ENCODE measurements around the gene LMX1A.

Gene LMX1A

GRCh38 chr1:165189011-165189410 lies 167.5 kb downstream of the LMX1A start:
- H3K4me3 ChIP-seq (ENCODE audit: low read length) = no peak overlapping the region
- no peak for DNase-seq (ENCODE audit: low read depth)
- no peak for TF ChIP-seq CTCF (conservative IDR thresholded peaks at IDR 0.05; ENCODE audit: low read depth, low read length)

GRCh38 chr1:165187031-165188009 lies 169.2 kb downstream of the LMX1A start:
- DNase-seq (ENCODE audit: low read depth) = no peak
- no peak for TF ChIP-seq CTCF (conservative IDR thresholded peaks at IDR 0.05; ENCODE audit: low read depth, low read length)
- no peak overlapping the region for H3K4me3 ChIP-seq (ENCODE audit: low read length)

GRCh38 chr1:165185161-165185889 lies 171.2 kb downstream of the LMX1A start:
- H3K4me3 ChIP-seq (ENCODE audit: low read length) = no peak overlapping the region
- DNase-seq (ENCODE audit: low read depth) = no peak
- no peak for TF ChIP-seq CTCF (conservative IDR thresholded peaks at IDR 0.05; ENCODE audit: low read depth, low read length)

GRCh38 chr1:165182975-165183374 lies 173.5 kb downstream of the LMX1A start:
- no peak for DNase-seq (ENCODE audit: low read depth)
- H3K4me3 ChIP-seq (ENCODE audit: low read length) = no peak overlapping the region
- TF ChIP-seq CTCF (conservative IDR thresholded peaks at IDR 0.05; ENCODE audit: low read depth, low read length) = no peak

GRCh38 chr1:165179306-165179705 lies 177.2 kb downstream of the LMX1A start:
- no peak for TF ChIP-seq CTCF (conservative IDR thresholded peaks at IDR 0.05; ENCODE audit: low read depth, low read length)
- no peak for DNase-seq (ENCODE audit: low read depth)
- no peak overlapping the region for H3K4me3 ChIP-seq (ENCODE audit: low read length)

- no peak for DNase-seq (ENCODE audit: low read depth)
- no peak overlapping the region for H3K4me3 ChIP-seq (ENCODE audit: low read length)
- no peak for TF ChIP-seq CTCF (conservative IDR thresholded peaks at IDR 0.05; ENCODE audit: low read depth, low read length)
Observed at GRCh38 chr1:165174491-165174890, 182.0 kb downstream of the LMX1A start.
